ENCODE data around the gene ZNF79. TPM values are rescaled to one million over a fixed set of nuclear protein-coding genes. Genes with fewer than 3 reads are reported as not detected.

The ZNF79 gene
- total and polyA plus RNA-seq, 2 of the 4 experiments (the other 2 are of a cell fraction) = 5.6 to 15.4 TPM

DNA sequence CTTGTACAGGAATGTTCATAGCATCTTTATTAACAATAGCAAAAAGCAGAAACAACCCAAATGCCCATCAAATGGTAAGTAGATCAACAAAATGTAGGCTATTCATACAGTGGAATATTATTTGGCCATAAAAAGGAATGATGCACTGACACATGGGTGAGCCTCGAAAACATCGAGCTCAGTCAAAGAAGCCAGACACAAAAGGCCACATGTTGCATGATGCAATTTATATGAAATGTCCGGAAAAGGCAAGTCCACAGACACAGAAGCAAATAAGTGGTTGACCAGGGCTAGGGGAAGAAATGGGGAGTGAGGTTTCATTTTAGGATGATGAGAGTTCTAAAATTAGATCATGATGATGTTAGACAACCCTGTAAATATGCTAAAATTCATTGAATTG is 43.7 kb upstream of the ZNF79 start:
- H3K4me3 ChIP-seq (ENCODE audit: insufficient read depth, low read depth, low read length) = no peak overlapping the region
- no peak overlapping the region for H3K56ac ChIP-seq (ENCODE audit: extremely low read depth, insufficient read depth, low read length)
- peaks cover 6% of the 10 kb centered on the region; the same call in 1 of the 2 replicates for H3K9me3 ChIP-seq (ENCODE audit: control insufficient read depth, insufficient read depth, low read length)
- H2BK15ac ChIP-seq (ENCODE audit: low read depth, low read length) = no peak overlapping the region
- POLR2A ChIA-PET (ENCODE audit: unreplicated experiment) = no interaction called here
- CTCF ChIA-PET = no interaction called here
- H3K4me1 ChIP-seq (ENCODE audit: control insufficient read depth, insufficient read depth, low read length) = no peaks in the 10 kb centered on the region
- no peak overlapping the region for H3K23ac ChIP-seq (ENCODE audit: low read depth, low read length)
- peaks cover 29% of the 10 kb centered on the region for H3K27me3 ChIP-seq (ENCODE audit: control insufficient read depth, insufficient read depth, low read length)
- no peak overlapping the region for H3K9ac ChIP-seq (ENCODE audit: low read depth, low read length)
- H2AK9ac ChIP-seq (replicated peaks; ENCODE audit: low read depth, low read length, poor library complexity) = no peak overlapping the region
- no peak overlapping the region for H2AK5ac ChIP-seq (ENCODE audit: low read depth, low read length)
- no peak overlapping the region for H4K91ac ChIP-seq (ENCODE audit: insufficient read depth, low read depth, low read length)
- H2BK20ac ChIP-seq (ENCODE audit: low read depth, low read length) = no peak overlapping the region
- no peak overlapping the region for H4K8ac ChIP-seq (ENCODE audit: low read depth in 2 of 2, low read length in 2 of 2)
- H4K20me1 ChIP-seq (ENCODE audit: insufficient read depth, low read length) = no peaks in the 10 kb centered on the region
- intact Hi-C loops (cut with micrococcal nuclease) (no loop called here), in situ Hi-C loops (cut with MboI; ENCODE audit: low sequenced_read_pairs) (loop anchor here (25.0 kb wide), 1 partner anchor 443 kb away; no protein-coding TSS in a partner anchor), dilution Hi-C loops (cut with HindIII; ENCODE audit: low sequenced_read_pairs, unreplicated experiment) (no loop called here)
- DNase-seq (no peak), ATAC-seq (ENCODE audit: low read depth) (no peak)
- no peak overlapping the region for H3K4me2 ChIP-seq (ENCODE audit: low read depth, low read length)
- H3K27ac ChIP-seq (ENCODE audit: insufficient read depth, low read length) = no peak overlapping the region
- TF ChIP-seq BHLHE40 (IDR thresholded peaks at IDR 0.05; ENCODE audit: low read depth, low read length) = no peak
- TF ChIP-seq CHD1 (IDR thresholded peaks at IDR 0.05; ENCODE audit: low read depth, low read length) = no peak
- no peak for TF ChIP-seq RCOR1 (IDR thresholded peaks at IDR 0.05; ENCODE audit: insufficient replicate concordance, low read length)
- no peak for TF ChIP-seq RAD21 (IDR thresholded peaks at IDR 0.05; ENCODE audit: low read length)
- TF ChIP-seq CEBPB (IDR thresholded peaks at IDR 0.05; ENCODE audit: low read depth, low read length) = no peak
- TF ChIP-seq, protein P1, sequence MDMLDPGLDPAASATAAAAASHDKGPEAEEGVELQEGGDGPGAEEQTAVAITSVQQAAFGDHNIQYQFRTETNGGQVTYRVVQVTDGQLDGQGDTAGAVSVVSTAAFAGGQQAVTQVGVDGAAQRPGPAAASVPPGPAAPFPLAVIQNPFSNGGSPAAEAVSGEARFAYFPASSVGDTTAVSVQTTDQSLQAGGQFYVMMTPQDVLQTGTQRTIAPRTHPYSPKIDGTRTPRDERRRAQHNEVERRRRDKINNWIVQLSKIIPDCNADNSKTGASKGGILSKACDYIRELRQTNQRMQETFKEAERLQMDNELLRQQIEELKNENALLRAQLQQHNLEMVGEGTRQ (IDR thresholded peaks at IDR 0.05; ENCODE audit: low read depth, low read length) = no peak
- TF ChIP-seq NFE2L2 (IDR thresholded peaks at IDR 0.05; ENCODE audit: low read depth, low read length) = no peak
- no peak for TF ChIP-seq MXI1 (IDR thresholded peaks at IDR 0.05; ENCODE audit: borderline replicate concordance, low read depth, low read length)
- H3K9me1 ChIP-seq (ENCODE audit: insufficient read depth, low read length) = no peaks in the 10 kb centered on the region
- no peak overlapping the region for H2BK120ac ChIP-seq (ENCODE audit: low read depth, low read length)
- no peaks in the 10 kb centered on the region for H3K36me3 ChIP-seq (ENCODE audit: control insufficient read depth, insufficient read depth, low read length)
- WGBS, 2 experiments (ENCODE audit: extremely low coverage in 2 of 2, insufficient read length in 1 of 2) = 90% methylated on average over 3 of the region's 3 CpGs; no CpG with 5 or more reads in 1 of the 2 experiments
- H4K5ac ChIP-seq (ENCODE audit: low read depth, low read length) = no peak overlapping the region
- no peak overlapping the region for H2AFZ ChIP-seq (replicated peaks; ENCODE audit: low read length, poor library complexity)
- H3K18ac ChIP-seq (ENCODE audit: low read depth, low read length) = no peak overlapping the region
- no peak overlapping the region for H3K4ac ChIP-seq (ENCODE audit: low read depth, low read length)
- H2BK5ac ChIP-seq (ENCODE audit: low read depth, low read length, poor library complexity, severe bottlenecking) = no peak overlapping the region
- H3K14ac ChIP-seq (replicated peaks; ENCODE audit: low read depth, low read length) = no peak overlapping the region
- H3K79me1 ChIP-seq (ENCODE audit: low read depth in 1 of 2, low read length in 2 of 2) = no peaks in the 10 kb centered on the region
- BruUV-seq (replicated peaks) = no TSS peak

All from IMR-90 (cell line).